Astrocyte (in vitro differentiated cells and primary cell): ENCODE data around the gene SPRR1B.

Experiments used
- CTCF ChIP-seq: IDR thresholded peaks from 2 replicates; pipeline ENCODE4 v1.5.1; 2011; ENCODE audit warnings: low read depth, mild to moderate bottlenecking, inconsistent platforms, low read length, moderate library complexity; ENCODE audit not compliant: insufficient read depth
- EZH2 ChIP-seq: IDR thresholded peaks from 2 replicates; pipeline ENCODE4 v1.6.1; 2012; ENCODE audit warnings: mild to moderate bottlenecking, low read length, inconsistent platforms; ENCODE audit not compliant: insufficient read depth

GRCh38 chr1:153081736-153082135 lies 50.7 kb downstream of the SPRR1B start:
- TF ChIP-seq CTCF = no peak
- no peak for TF ChIP-seq EZH2
